Caco-2 (cell line): Measurements from ENCODE around the gene PXK. TPM values are rescaled to one million over a fixed set of nuclear protein-coding genes. Genes with fewer than 3 reads are reported as not detected.

Experiments
- BruUV-seq: library from RNA; stranded (reverse); fragments of 400-500 nt; replicated peaks from 2 replicates; lab custom pipeline; 2021; lab: Mats Ljungman, UMichigan
- CTCF ChIA-PET: fragments of 300-600 bp; sonication (Branson Sonifier 250); formaldehyde crosslinking; loops from one replicate; lab custom pipeline; 2022; ENCODE audit warnings: antibody characterized with exemption; lab: Charles Lee
- POLR2A ChIA-PET: fragments of 300-600 bp; sonication (Branson Sonifier 250); formaldehyde crosslinking; loops from one replicate; lab custom pipeline; 2022; ENCODE audit warnings: antibody characterized with exemption; lab: Charles Lee
- DNase-seq, 2 experiments: peaks; one replicate each; pipeline versions ENCODE4 v3.0.0 to v3.0.0-alpha.2; 2020 to 2022
- H3K27me3 ChIP-seq: replicated peaks from 2 replicates; pipeline ENCODE4 v1.6.0; 2011; ENCODE audit warnings: low read length; ENCODE audit not compliant: control insufficient read depth, insufficient read depth
- H3K36me3 ChIP-seq: 2 replicates; pipeline ENCODE4 v1.5.1; 2011; ENCODE audit warnings: low read length; ENCODE audit not compliant: control insufficient read depth, insufficient read depth
- H3K4me1 ChIP-seq: fragments of 250-450 bp; sonication (Bioruptor Pico); 2 replicates; pipeline ENCODE4 v1.5.1; 2020; ENCODE audit warnings: mild to moderate bottlenecking
- H3K4me3 ChIP-seq: 2 replicates; pipeline ENCODE4 v1.5.1; 2011; ENCODE audit warnings: low read depth, mild to moderate bottlenecking, control low read depth, low read length
- H3K9me3 ChIP-seq: fragments of 250-450 bp; sonication (Bioruptor Pico); 2 replicates; pipeline ENCODE4 v1.5.1; 2020; ENCODE audit warnings: mild to moderate bottlenecking, moderate library complexity
- H3K27ac Mint-ChIP-seq: one replicate; pipeline ENCODE4 v1.8.0; 2022; ENCODE audit warnings: mixed read lengths; ENCODE audit not compliant: unreplicated experiment
- H3K27me3 Mint-ChIP-seq: one replicate; pipeline ENCODE4 v1.8.0; 2022; ENCODE audit warnings: mixed read lengths; ENCODE audit not compliant: insufficient read depth, unreplicated experiment
- H3K36me3 Mint-ChIP-seq: one replicate; pipeline ENCODE4 v1.8.0; 2022; ENCODE audit warnings: mild to moderate bottlenecking, mixed read lengths; ENCODE audit not compliant: insufficient read depth, unreplicated experiment
- H3K4me1 Mint-ChIP-seq: one replicate; pipeline ENCODE4 v1.8.0; 2022; ENCODE audit warnings: low read depth, mixed read lengths; ENCODE audit not compliant: unreplicated experiment
- H3K4me3 Mint-ChIP-seq: one replicate; pipeline ENCODE4 v1.8.0; 2022; ENCODE audit warnings: mild to moderate bottlenecking, moderate library complexity, mixed read lengths; ENCODE audit not compliant: unreplicated experiment
- H3K9me3 Mint-ChIP-seq: one replicate; pipeline ENCODE4 v1.8.0; 2022; ENCODE audit warnings: mixed read lengths; ENCODE audit not compliant: unreplicated experiment
- CTCF ChIP-seq, 2 experiments: fragments of 200-600 bp in 1 of 2; IDR thresholded peaks; 1 replicate in 1 of 2; 2 replicates in 1 of 2; pipeline versions ENCODE4 v1.5.1 to v1.8.0; 2011 to 2022; ENCODE audit warnings: antibody characterized with exemption in 1 of 2, control low read depth in 1 of 2, inconsistent platforms in 1 of 2, low read depth in 1 of 2, low read length in 1 of 2, mild to moderate bottlenecking in 1 of 2, moderate library complexity in 1 of 2; ENCODE audit not compliant: insufficient read depth in 1 of 2, severe bottlenecking in 1 of 2, unreplicated experiment in 1 of 2
- intact Hi-C: fragments of 100-400 bp; cut with micrococcal nuclease; formaldehyde crosslinking; loops from one replicate; pipeline ENCODE4 v1.10.0; 2022; ENCODE audit not compliant: unreplicated experiment
- total RNA-seq: library from RNA; stranded (reverse); gene quantifications from 2 replicates; pipeline ENCODE4 v1.2.3, GENCODE V29; 2022

PXK gene
- total RNA-seq, 1 experiment from 2014 or later: 9.1 TPM

GRCh38 chr3:58427661-58428361 lies 95.1 kb downstream of the PXK start:
- CTCF ChIA-PET: no interaction called here
- Histone ChIP-seq H3K36me3 (peaks cover 5% of the 10 kb centered on the region; the same call in 1 of the 2 replicates), H3K4me1 (peaks cover 6% of the 10 kb centered on the region), H3K9me3 (no peaks in the 10 kb centered on the region), H3K27me3 (no peaks in the 10 kb centered on the region), H3K4me3 (no peak overlapping the region)
- Mint-ChIP-seq H3K27me3 (no peaks in the 10 kb centered on the region), H3K27ac (no peak overlapping the region), H3K4me3 (no peak overlapping the region), H3K36me3 (peaks cover 57% of the 10 kb centered on the region), H3K9me3 (no peaks in the 10 kb centered on the region), H3K4me1 (peaks cover 7% of the 10 kb centered on the region)
- BruUV-seq: no TSS peak
- TF ChIP-seq CTCF (IDR thresholded peaks at IDR 0.05; ENCODE audit: insufficient read depth in 1 of 2, low read depth in 1 of 2, low read length in 1 of 2, severe bottlenecking in 1 of 2, unreplicated experiment in 1 of 2): no peak
- POLR2A ChIA-PET: no interaction called here
- intact Hi-C loops: no loop called here
- DNase-seq: no peak

- no peak overlapping the region for H3K4me3 Mint-ChIP-seq
- no peak overlapping the region for H3K27ac Mint-ChIP-seq
- peaks cover 6% of the 10 kb centered on the region for H3K4me1 Mint-ChIP-seq
- peaks cover 4% of the 10 kb centered on the region; the same call in 1 of the 2 replicates for H3K36me3 ChIP-seq
- no peaks in the 10 kb centered on the region for H3K27me3 ChIP-seq
- no peak for DNase-seq
- CTCF ChIA-PET: no interaction called here
- TF ChIP-seq CTCF (IDR thresholded peaks at IDR 0.05; ENCODE audit: insufficient read depth in 1 of 2, low read depth in 1 of 2, low read length in 1 of 2, severe bottlenecking in 1 of 2, unreplicated experiment in 1 of 2): no peak
- no peak overlapping the region for H3K4me3 ChIP-seq
- BruUV-seq: no TSS peak
- POLR2A ChIA-PET: no interaction called here
- peaks cover 55% of the 10 kb centered on the region for H3K36me3 Mint-ChIP-seq
- H3K4me1 ChIP-seq: peaks cover 7% of the 10 kb centered on the region
- intact Hi-C loops: no loop called here
- no peaks in the 10 kb centered on the region for H3K9me3 Mint-ChIP-seq
- H3K9me3 ChIP-seq: no peaks in the 10 kb centered on the region
- no peaks in the 10 kb centered on the region for H3K27me3 Mint-ChIP-seq
These were observed 97.0 kb downstream of the PXK start for GRCh38 chr3:58429657-58430056.

- CTCF ChIA-PET: no interaction called here
- H3K4me3 Mint-ChIP-seq: peak overlapping the region; percentile 80
- peak overlapping the region; percentile 82 for H3K27ac Mint-ChIP-seq
- intact Hi-C loops: loop anchor here (2.0 kb wide), 1 partner anchor 60 kb away; the partner anchor contains the start of gene KCTD6
- no peaks in the 10 kb centered on the region for H3K27me3 Mint-ChIP-seq
- H3K9me3 Mint-ChIP-seq: no peaks in the 10 kb centered on the region
- no peaks in the 10 kb centered on the region for H3K27me3 ChIP-seq
- H3K4me3 ChIP-seq: peak overlapping the region; percentile 81
- peaks cover 38% of the 10 kb centered on the region for H3K36me3 Mint-ChIP-seq
- H3K4me1 Mint-ChIP-seq: peaks cover 15% of the 10 kb centered on the region
- no TSS peak for BruUV-seq
- peaks cover 4% of the 10 kb centered on the region; the same call in 1 of the 2 replicates for H3K36me3 ChIP-seq
- DNase-seq: no peak
- no peaks in the 10 kb centered on the region for H3K9me3 ChIP-seq
- H3K4me1 ChIP-seq: peaks cover 21% of the 10 kb centered on the region
- no peak for TF ChIP-seq CTCF (IDR thresholded peaks at IDR 0.05; ENCODE audit: insufficient read depth in 1 of 2, low read depth in 1 of 2, low read length in 1 of 2, severe bottlenecking in 1 of 2, unreplicated experiment in 1 of 2)
- POLR2A ChIA-PET: interaction anchor here (0.7 kb wide), 1 partner anchor 38 kb away, joined by 3 read pairs; no protein-coding TSS in a partner anchor
These were observed 100.2 kb downstream of the PXK start for GRCh38 chr3:58432905-58433304.
